ENCODE data around the gene UGT1A5.
"Not testable (repeated sequence)": the region's sequence is repeated elsewhere in the genome, so short reads cannot be mapped to it uniquely, and the experiment has no call there.

The UGT1A5 gene

DNA sequence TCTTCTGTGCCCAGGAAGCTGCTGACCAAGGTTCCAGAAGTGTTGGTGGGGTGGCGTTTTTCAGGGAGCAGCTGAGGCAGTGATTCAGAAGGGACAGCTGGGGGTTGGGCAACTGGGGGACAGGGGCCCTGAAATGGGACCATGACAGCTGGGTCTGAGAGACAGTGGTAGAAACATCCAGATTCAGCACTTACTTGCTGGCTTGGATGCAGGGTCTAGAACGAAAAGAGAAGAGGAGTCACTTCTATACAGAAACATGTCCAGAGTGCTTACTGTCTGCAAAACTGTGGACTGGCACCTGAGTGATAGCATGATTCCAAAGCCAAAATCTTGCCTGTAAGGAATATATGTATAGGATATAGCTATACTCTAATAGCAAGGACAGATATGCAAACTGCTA, 33.1 kb downstream of the UGT1A5 start:
- DNase-seq (ENCODE audit: low read depth, low spot score): not testable (repeated sequence)

GRCh38 chr2:233746475-233747282, 34.0 kb downstream of the UGT1A5 start:
- DNase-seq (ENCODE audit: low read depth, low spot score): peak; percentile 58

- no peak for DNase-seq (ENCODE audit: low read depth, low spot score)
These were observed 34.5 kb downstream of the UGT1A5 start for GRCh38 chr2:233747283-233747544.

DNA sequence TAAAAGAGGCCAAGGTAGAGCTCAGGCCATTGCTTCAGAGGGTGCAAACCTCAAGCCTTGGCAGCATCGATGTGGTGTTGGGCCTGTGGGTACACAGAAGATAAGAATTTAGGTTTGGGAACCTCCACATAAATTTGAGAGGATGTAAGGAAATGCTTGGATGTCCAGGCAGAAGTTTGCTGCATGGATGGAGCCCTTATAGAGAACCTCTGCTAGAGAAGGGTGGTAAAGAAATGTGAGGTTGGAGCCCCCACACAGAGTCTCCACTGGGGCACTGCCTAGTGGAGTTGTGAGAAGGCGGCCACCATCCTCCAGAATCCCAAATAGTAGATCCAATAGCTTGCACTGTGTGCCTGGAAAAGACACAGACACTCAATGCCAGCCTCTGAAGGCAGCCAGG, 38.0 kb downstream of the UGT1A5 start:
- not testable (repeated sequence) for DNase-seq (ENCODE audit: low read depth, low spot score)

DNA sequence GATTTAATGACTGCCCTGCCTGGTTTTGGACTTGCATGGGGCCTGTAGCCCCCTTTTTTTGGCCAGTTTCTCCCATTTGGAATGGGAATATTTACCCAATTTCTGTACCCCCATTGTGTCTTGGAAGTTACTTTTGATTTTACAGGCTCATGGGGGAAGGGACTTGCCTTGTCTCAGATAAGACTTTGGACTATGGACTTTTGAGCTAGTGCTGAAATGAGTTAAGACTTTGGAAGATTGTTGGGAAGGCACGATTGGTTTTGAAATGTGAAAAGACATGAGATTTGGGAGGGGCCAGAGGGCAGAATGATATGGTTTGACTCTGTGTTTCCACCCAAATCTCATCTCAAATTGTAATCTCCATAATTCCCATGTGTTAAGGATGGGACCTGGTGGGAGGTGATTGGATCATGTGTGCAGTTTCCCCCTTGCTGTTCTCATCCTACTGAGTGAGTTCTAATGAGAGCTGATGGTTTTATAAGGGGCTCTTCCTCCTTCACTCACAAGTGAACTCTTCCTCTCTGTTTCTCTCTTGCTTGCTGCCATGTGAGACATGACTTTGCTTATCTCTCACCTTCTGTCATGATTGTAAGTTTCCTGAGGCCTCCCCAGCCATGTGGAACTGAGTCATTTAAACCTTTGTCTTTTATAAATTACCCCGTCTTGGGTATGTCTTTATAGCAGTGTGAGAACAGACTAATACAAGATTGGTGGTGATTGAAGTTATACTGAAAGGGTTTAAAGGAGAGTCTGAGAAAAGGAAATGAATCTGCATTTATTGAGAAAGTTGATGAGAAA, 38.7 kb downstream of the UGT1A5 start:
- DNase-seq (ENCODE audit: low read depth, low spot score): not testable (repeated sequence)

DNA sequence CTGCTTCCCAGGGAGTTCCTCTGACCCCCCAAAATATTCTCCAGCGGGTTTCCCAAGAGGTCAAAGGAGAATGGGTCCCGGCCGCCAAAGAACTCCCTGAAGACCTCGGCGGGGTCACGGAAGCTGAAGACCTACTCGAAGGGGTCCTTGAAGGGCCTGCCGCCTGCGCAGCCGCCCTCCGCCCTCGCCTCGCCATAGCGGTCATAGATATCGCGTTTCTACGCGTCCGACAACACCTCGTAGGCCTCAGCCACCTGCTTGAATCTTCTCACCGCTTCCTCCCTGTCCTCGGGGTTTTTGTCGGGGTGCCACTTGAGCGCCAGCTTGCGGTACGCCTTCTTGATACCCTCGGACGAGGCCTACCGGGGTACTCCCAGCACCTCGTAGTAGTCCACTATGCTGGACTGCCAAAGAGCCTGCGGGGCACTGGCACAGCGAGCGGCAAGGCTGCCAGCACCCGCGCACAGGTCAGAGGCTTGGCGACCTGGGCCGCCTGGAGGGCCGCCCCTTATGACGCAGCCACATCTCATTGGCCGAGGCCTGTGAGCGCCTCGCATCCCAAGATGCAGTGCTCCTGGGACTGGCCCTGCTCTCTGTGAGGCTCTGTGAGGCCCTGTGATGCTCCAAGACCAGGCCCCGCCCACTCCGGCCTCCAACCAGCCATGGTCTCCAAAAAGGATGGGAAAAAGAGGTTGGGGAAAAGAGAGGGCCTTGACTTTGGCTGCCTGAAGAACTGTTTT, 42.3 kb downstream of the UGT1A5 start:
- no peak for DNase-seq (ENCODE audit: low read depth, low spot score)

- no peak for DNase-seq (ENCODE audit: low read depth, low spot score)
These were observed 43.8 kb downstream of the UGT1A5 start for GRCh38 chr2:233756429-233757081.

GRCh38 chr2:233758141-233758540, 45.4 kb downstream of the UGT1A5 start:
- no peak for DNase-seq (ENCODE audit: low read depth, low spot score)

- no peak for DNase-seq (ENCODE audit: low read depth, low spot score)
These were observed 46.1 kb downstream of the UGT1A5 start for GRCh38 chr2:233758849-233759248.

GRCh38 chr2:233760043-233760442, 47.3 kb downstream of the UGT1A5 start, which contains the start of gene UGT1A1:
Gene UGT1A1 (plus strand): TSS chr2:233760270. CDS start chr2:233760288, 18 bp downstream.
- DNase-seq (ENCODE audit: low read depth, low spot score): no peak

GRCh38 chr2:233761040-233761769, 48.5 kb downstream of the UGT1A5 start:
- no peak for DNase-seq (ENCODE audit: low read depth, low spot score)

DNA sequence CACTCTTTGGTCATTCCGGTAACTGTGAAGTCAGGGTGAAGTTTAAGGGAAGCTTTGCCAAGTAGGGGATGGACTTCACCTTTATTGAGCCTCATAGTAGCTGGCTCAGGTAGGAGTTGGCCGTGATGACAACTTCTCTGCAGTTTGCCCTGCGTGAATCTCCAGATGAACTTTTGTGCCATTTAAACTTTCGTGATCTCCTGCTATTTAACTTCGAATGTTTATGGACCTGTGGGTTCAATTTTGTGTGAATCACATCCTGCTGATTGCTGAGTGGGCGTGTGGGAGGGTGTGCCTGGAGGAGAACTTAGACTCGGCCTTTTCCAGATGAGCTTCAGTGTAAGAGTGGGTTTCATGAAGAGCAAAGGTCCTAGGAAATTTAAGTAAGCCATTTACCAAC, 51.6 kb downstream of the UGT1A5 start:
- peak; percentile 3 for DNase-seq (ENCODE audit: low read depth, low spot score)

DNA sequence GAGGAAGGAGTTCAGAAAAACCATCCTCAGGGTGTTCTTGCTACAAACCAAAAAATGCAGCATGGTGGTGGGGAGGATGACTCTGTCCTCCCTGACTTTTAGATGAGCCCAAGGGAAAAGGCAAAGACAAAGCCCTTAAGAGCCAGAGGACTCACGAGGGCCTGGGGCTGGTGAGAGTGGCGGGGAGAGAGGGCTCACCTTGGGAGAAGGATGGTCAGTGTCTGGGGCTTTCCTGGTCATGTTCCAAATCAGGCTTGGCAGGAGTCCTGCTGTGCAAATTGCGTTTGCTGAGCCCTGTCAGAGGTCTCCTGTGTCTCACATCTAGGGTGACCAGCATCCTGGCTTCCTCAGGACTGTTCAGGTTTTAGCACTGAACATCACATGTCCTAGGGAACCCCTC, 52.1 kb downstream of the UGT1A5 start:
- no peak for DNase-seq (ENCODE audit: low read depth, low spot score)

GRCh38 chr2:233766416-233766815, 53.7 kb downstream of the UGT1A5 start:
- DNase-seq (ENCODE audit: low read depth, low spot score): no peak

DNA sequence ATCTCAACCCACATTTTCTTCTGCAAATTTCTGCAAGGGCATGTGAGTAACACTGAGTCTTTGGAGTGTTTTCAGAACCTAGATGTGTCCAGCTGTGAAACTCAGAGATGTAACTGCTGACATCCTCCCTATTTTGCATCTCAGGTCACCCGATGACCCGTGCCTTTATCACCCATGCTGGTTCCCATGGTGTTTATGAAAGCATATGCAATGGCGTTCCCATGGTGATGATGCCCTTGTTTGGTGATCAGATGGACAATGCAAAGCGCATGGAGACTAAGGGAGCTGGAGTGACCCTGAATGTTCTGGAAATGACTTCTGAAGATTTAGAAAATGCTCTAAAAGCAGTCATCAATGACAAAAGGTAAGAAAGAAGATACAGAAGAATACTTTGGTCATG, 55.4 kb downstream of the UGT1A5 start:
- no peak for DNase-seq (ENCODE audit: low read depth, low spot score)

GRCh38 chr2:233769260-233769659, 56.6 kb downstream of the UGT1A5 start:
- DNase-seq (ENCODE audit: low read depth, low spot score): no peak

DNA sequence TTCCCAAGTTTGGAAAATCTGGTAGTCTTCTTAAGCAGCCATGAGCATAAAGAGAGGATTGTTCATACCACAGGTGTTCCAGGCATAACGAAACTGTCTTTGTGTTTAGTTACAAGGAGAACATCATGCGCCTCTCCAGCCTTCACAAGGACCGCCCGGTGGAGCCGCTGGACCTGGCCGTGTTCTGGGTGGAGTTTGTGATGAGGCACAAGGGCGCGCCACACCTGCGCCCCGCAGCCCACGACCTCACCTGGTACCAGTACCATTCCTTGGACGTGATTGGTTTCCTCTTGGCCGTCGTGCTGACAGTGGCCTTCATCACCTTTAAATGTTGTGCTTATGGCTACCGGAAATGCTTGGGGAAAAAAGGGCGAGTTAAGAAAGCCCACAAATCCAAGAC, 59.4 kb downstream of the UGT1A5 start:
- no peak for DNase-seq (ENCODE audit: low read depth, low spot score)

DNA sequence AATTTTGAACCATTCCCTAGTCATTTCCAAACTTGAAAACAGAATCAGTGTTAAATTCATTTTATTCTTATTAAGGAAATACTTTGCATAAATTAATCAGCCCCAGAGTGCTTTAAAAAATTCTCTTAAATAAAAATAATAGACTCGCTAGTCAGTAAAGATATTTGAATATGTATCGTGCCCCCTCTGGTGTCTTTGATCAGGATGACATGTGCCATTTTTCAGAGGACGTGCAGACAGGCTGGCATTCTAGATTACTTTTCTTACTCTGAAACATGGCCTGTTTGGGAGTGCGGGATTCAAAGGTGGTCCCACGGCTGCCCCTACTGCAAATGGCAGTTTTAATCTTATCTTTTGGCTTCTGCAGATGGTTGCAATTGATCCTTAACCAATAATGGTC, 59.9 kb downstream of the UGT1A5 start:
- DNase-seq (ENCODE audit: low read depth, low spot score): no peak

- no peak for DNase-seq (ENCODE audit: low read depth, low spot score)
These were observed 61.1 kb downstream of the UGT1A5 start for GRCh38 chr2:233773854-233774253.

DNA sequence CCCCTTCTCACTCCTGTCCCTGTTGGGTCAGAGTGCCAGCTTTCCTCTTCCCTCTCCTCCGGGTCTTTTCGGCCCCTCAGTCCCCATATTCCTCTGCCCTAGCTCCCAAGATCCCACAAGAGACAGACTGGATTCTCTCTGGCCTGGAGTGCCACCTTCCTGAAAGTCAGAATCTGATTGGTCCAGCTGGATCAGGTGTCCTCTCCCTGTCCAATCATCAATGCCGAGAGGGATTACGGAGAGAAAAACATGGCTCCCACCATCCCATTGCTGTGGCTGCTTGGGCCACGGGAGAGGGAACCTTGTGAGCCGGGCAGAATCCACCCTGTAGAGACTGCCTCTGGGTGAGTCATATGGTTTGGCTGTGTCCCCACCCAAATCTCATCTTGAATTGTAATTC, 62.7 kb downstream of the UGT1A5 start:
- DNase-seq (ENCODE audit: low read depth, low spot score): no peak

GRCh38 chr2:233778030-233778429, 65.3 kb downstream of the UGT1A5 start, which contains the start of gene MROH2A:
Gene MROH2A (plus strand): TSS chr2:233778330. CDS start chr2:233779359, 1,029 bp downstream.
- DNase-seq (ENCODE audit: low read depth, low spot score): no peak

Measured in astrocyte of the hippocampus (primary cell).